Epithelial cell of proximal tubule (primary cell): ENCODE results near the gene AUTS2. TPM values are rescaled to one million over a fixed set of nuclear protein-coding genes. Genes with fewer than 3 reads are reported as not detected.

ENCODE experiments used
- DNase-seq: peaks from one replicate; pipeline ENCODE4 v3.0.0-alpha.2; 2011; ENCODE audit warnings: low read depth
- H3K4me3 ChIP-seq: 2 replicates; pipeline ENCODE4 v1.5.1; 2011; ENCODE audit warnings: low read depth, mild to moderate bottlenecking, low read length
- total RNA-seq: library from RNA; depleted of rRNA; stranded (reverse); fragments of >200 nt; gene quantifications from 2 replicates; pipeline ENCODE4 v1.2.3, GENCODE V29; 2015
- TF ChIP-seq, protein P1 (sequence below): conservative IDR thresholded peaks from 2 replicates; pipeline ENCODE4 v1.5.1; 2012; ENCODE audit warnings: low read depth, mild to moderate bottlenecking, low read length

The AUTS2 gene
- total RNA-seq, 1 donor from 2014 or later, result 10.0 TPM

DNA sequence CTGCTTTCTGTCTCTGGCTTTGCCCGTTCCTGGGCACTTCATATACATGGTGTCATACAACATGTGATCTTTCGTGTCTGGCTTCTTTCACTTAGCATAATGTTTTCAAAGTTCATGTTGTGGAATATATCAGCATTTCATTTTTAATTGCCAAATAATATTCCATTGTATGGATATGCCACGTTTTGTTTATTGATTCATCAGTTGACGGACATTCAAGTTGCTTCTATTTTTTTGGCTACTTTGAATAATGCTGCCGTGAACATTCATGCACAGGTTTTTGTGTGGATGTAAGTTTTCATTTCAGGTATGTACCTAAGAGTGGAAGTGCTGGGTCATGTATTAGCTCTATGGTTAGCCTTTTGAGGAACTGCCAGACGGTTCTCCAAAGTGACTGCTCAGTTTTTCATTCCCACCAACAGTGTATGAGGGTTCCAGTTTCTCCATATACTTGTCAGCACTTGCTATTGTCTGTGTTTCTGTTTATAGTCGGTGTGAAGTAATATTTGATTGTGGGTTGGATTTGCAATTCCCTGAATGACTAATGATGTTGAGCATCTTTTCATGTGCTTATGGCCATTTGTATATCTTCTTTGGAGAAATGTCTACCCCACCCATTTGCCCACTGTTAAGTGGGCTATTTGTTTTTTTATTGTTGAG is 1132.3 kb downstream of the AUTS2 start:
- no peak for DNase-seq
- no peak overlapping the region for H3K4me3 ChIP-seq
- TF ChIP-seq, protein P1, sequence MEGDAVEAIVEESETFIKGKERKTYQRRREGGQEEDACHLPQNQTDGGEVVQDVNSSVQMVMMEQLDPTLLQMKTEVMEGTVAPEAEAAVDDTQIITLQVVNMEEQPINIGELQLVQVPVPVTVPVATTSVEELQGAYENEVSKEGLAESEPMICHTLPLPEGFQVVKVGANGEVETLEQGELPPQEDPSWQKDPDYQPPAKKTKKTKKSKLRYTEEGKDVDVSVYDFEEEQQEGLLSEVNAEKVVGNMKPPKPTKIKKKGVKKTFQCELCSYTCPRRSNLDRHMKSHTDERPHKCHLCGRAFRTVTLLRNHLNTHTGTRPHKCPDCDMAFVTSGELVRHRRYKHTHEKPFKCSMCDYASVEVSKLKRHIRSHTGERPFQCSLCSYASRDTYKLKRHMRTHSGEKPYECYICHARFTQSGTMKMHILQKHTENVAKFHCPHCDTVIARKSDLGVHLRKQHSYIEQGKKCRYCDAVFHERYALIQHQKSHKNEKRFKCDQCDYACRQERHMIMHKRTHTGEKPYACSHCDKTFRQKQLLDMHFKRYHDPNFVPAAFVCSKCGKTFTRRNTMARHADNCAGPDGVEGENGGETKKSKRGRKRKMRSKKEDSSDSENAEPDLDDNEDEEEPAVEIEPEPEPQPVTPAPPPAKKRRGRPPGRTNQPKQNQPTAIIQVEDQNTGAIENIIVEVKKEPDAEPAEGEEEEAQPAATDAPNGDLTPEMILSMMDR, result no peak

DNA sequence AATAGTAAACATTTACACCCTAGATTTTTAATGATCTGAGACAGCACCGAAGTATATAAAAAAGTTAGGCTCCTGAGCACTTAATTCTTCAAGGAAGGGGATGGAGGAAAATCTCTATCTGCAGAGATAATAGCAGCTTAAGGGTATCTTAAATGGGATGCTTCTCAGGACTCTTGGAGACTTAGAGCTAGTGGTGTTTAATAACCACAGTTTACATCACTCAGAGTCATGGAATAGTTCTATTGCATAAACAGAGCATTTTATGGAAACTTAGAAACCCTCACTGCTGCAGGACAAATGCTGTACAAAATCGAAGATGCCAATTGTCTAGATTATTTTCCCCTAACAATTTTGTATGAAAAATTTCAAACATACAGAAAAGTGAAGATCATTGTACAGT is 1134.8 kb downstream of the AUTS2 start:
- no peak for DNase-seq
- TF ChIP-seq, protein P1, result no peak
- H3K4me3 ChIP-seq, result no peak overlapping the region

DNA sequence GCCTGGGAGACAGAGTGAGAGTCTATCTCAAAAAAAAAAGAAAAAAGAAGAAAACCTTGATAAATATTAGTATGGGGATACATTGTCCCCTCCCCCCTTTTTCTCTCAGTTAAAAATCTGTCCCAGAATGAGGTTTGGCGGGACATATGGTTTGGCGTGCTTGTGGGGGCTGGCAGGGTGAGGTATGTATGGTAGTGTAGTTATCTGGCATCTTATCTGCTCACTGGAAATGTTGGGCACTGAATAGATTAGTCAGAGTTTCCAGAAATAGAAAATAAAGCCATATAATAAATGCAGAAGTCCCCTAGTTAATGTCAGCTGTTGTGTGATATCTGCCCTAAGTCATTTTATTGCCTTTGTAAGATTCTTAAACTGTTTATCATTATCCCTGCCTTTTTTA is 1136.1 kb downstream of the AUTS2 start:
- TF ChIP-seq, protein P1, result no peak
- H3K4me3 ChIP-seq, result no peak overlapping the region
- no peak for DNase-seq

DNA sequence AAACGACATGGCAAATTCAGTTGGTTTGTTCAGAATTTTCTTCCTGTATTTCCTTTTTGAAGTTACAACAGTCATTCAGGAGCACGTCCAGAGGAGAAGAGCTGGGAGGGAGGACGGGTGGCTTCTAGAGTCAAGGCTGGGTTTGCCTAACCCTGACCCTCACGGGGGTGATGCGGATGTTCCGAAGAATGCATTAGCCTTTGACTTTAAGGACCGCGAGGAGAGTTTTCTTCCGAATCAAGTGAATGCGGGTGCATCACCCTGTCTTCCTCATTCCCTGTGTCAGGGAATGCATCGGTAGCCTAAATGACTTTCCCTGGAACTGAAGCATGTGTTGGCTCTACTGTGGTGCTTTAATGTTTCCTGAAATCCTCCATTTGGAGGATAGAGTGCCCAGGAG is 1137.0 kb downstream of the AUTS2 start:
- TF ChIP-seq, protein P1, result no peak
- DNase-seq, result no peak
- no peak overlapping the region for H3K4me3 ChIP-seq

DNA sequence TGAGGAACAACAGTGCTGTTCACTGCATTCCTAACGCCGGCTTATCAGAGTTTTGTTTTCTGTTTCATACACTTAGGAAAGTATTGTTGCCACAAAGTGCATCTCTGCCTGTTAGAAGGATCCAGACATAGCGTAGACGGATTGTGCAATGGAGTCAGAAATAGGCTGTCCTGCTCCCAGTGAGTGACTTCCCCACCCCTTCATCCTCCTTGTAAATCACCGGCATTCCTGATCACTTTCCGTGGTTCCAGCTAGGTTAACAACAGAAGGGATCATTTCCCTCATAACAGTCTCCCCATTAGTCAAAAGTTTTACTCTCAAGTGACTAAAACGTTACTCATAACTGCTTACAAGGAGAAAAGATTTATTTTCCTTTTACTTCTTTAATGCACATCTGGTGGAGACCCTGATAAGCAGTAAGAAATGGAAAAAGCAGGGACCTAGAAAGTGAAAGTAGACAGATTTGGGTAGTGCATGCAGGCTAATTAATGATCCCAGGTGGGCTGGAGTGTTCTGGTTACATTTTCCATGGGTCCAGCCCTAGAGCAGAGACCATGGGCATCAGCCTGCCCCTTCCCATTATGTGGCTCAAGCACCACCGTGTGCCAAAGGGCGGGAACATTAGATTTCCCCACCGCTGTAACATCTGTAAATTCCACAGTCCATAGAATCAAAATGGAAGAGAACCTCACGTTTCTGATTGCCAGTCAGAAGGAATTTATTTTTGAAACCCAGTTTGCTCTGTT is 1138.6 kb downstream of the AUTS2 start:
- TF ChIP-seq, protein P1, result no peak
- peak; percentile 52 for DNase-seq
- peak overlapping the region; percentile 29 for H3K4me3 ChIP-seq

DNA sequence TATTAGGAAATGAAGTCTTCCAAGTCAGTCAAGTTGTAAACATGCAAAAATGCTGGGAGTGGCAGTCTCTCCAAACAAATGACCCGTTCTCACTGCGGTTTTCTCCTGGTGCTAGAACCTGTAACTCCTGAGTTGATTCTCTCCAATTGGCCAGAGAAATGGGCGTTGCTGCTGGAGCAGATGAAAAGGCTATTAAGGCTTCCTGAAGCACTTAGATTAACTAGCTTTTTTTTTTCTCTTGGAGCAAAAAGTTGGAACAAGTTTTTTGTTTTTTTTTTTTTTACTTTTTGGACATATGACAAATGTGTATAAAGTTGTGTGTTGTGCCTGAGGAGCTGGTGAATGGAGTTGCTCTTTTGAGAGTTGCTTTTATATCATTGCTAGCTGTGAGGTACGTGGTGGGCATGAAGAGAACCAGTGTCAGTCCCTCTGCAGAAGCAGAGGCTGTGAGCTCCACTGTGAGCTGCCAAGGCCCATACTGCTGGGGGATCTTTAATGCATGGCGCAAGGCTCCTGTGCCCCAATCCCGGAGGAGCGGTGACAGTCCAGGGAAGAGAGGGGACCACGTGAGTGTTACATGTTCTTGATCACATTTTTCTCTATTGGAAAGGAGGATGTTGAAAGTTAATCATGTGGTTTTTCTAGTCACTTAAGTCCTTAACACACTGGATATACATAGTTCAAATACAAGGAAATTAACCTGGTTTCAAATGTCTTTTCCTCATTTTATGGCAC is 1140.0 kb downstream of the AUTS2 start:
- H3K4me3 ChIP-seq, result no peak overlapping the region
- TF ChIP-seq, protein P1, result peak; percentile 40
- DNase-seq, result peak; percentile 37
